HuH-7 (cell line): ENCODE data around the gene DUSP9.

Experiments used
- DNase-seq: peaks from one replicate; pipeline ENCODE4 v3.0.0; 2011; ENCODE audit warnings: low spot score

Gene DUSP9

DNA sequence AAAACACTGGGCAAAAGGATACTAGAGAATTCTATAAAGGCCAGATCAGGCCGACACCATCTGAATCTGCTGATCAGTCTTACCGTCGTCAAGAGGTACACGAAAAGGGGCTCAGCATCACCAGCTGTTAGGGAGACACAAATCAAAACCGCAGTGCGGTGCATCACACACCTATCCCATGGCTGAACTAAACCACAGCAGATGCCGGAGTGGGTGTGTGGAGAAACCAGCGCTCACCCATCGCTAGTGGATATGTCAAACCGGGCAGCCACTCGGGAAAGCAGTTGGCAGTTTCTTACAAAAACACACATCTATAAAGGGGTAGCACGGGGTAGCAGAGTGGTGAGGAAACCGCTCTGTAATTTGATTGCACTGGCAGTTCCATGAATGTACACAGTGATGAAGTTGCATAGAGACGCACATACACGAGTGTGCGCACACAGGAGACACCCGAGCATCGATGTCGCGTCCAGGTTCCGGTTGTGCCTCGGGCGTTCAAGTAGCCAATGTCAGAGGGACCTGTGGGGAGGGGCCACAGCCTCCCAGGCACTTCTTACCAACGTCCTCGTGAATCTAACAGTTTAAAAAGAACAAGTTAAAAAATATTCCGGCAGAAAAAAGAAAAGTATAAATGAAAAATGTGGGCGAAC is 24.9 kb upstream of the DUSP9 start:
- no peak for DNase-seq

DNA sequence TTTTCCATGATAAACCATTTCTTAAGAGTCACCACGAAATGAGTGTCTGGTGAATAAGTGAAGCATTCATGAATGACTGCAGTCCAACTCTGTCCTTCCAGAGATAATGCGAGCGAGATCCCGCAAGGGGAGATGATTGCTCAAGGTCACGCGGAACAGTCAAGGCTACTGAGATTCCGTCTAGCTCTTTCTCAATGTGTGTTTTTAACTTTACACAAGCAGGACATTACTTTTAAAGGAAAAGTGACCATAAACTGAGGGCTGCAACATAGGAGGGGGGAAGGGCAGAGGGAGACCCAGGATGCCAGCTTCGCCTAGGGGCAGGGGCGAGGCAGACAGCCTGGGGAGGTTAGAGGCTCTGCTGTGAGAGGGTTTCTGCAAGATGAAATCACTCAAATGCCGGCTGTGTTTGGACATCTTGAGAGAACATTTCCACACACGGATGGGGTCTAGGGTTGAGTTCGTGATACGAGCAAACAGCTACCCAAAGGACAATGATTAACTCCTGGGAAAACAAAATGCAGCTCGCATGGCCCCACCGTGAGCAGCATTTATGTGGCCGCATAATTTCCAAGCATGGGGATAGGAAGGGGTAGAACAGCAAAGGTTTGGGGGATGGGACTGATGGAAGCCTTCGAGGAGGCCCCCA is 24.2 kb upstream of the DUSP9 start:
- DNase-seq: peak; percentile 77

DNA sequence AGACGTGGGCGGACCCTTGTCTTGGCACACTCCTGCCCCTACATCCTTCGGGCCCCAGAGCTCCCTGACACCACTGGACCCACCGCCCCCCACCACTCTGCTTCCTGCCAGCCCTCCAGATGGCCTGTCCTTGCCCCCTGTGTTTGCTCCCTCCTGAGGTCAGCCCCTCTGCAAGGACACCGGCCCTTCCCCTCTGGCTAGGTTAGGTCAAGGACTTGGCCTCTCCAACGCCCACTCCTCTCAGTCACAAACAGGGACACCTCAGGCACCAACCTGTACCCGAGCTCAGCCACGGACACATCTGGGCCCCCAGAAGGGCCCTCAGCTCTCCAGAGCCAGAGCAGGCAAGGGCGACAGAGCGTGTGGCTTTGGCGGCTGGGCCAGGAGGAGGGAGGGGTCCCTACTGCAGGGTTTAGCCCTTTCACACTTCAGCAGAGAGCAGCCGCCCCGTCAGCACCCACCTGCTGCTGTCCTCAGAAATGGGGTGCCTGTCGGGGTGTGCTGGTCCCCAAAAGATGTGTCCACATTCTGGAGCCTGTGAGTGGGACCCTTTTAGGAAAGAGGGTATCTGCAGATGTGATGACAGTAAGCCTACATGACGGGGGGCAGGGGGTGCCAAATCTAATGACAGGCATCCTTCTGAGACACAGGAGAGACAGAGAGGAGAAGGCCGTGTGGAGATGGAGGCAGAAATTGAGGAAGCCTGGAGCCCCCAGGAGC is 23.5 kb upstream of the DUSP9 start:
- DNase-seq: no peak

DNA sequence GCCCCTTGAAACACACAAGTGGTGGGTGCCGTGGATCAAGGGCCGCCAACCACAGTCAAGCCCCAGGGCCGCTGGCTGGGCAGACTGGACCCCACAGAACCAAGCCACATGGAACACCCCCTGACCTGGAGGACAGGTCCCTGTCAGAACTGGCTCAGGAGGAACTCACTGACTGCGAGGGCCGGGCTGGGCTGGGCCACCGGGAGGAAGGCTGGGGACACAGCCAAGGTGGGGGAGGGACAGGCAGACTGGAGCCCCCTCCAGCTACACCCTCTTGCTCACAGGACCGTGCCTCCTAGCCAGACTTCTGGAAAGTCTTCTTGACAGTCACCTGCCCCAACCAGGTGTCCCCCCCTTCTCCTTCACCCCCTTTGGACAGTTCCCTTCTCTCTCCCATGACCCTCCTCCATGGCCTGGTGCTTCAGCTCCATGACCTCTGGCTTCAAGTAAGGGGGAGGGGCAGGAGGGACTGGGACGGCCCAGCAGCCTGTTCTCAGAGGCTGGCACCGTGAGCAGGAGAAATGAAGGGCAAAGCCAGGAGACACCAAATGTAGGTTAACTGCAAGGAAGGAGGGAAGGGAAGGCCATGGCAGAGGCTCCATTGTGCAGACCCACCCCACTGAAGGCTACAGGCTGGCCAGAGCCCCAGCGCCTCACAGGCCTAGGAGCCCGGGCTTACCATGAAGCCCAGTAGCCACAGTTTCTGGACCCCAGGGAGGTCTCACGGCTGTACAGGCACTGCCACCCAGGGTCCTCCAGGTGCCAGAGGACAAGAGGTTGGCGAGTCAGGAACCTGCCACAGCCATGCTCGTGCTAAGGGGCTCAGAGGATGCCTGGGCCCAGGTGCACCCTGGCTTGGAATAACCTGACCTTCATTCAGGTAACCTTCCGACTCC is 22.6 kb upstream of the DUSP9 start:
- DNase-seq: no peak

DNA sequence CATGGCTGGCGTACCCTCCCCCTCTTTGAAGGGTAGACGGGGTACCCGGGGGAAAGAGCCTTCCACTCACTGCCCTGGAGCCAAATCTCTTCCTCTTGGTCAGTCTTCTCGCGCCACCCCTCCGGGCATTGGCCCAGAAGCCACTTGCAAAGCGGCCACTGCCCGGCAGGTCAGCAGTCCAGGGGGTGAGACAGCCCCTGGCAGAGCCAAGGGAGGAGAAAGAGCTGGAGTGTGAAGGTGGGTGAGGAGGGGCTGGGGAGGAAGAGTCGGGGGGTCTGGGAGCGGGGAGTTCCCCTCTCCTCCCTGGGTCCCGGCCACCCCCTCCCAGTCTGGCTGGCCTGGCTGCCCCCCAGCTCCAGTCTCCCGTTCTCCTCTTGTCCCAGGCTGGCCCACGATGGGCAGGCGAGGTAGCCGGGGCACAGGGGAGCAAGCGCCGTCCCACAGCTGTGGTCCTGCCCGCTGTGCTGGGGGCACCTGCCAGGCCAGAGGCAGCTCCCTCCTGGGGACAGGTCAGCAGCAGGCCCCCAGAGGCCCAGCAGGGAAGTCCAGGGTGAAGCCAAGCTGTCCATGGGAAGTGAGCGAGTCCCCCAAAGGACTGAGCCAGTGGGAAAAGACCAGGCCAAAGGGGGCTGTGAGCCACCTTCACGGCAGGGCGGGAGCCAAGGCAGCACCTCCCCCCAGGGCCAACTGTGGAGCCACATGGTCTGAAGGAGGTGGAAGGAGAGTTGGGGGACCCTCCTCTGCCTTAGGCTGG is 21.6 kb upstream of the DUSP9 start:
- DNase-seq: no peak

DNA sequence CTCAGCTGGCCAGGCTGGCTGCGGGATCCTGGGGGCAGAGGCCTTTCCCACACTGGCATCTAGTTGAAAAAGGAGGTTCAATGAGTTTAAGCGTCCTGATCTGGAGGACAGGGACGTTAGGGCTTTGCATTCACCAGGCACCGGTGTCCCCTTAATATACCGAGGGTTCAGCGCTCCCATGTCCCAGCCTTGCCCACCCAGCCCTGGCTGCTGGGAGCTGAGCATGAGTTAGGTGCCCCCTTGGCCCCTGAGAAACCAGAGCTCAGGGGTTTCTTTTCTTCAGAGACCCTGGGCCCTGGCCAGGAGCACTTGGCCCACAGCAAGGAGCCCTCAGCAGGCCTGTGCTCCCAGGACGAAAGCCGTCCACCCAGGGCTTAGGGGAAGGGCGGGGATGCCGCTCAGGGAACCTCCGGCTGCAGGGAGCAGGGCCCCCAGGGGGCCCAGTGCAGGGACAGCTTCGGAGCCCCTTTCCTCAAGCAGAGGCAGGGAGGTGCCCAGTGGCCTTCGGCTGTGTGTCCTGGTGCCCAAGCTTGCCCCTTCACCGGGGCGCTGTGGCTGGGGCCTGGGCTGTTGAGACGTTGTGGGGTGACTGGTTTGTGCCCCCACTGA is 20.9 kb upstream of the DUSP9 start:
- no peak for DNase-seq

DNA sequence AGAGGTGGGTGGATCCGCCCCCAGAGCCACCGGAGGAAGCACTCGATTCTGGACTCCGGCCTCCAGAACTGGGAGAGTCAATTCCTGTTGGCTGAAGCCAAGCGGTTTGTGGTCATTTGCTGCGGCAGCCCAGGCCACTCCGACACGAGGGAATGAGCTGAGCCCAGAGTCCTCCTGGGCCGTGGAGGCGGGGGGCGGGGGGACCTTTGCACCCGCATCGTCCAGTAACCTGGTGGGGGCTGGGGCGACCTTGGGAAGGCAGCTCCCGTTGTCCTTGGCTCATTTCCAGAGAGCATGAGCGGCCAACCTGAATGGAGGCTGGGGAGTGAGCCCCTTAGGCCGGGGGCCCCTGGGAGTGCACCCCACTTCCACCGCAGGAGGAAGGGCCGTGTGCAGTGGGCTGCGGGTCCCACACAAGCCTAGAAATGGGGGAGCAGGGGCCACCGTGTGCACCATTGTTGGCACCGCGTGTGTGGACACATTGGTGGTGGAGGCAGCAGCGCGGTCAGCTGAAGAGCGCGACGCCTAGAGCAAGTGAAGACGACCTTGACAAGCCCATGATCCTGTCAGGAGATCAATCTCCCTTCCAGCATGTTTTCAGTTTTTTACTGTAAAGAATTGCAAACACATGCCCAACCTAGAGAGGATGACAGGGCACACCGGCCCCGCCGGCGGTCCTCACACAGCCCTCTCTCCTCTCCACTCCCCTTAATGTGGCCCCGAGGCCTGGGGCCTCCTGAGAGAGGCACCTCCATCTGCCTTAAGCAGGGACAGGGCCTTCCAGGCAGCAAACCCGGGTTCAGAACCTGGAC is 19.9 kb upstream of the DUSP9 start:
- no peak for DNase-seq

DNA sequence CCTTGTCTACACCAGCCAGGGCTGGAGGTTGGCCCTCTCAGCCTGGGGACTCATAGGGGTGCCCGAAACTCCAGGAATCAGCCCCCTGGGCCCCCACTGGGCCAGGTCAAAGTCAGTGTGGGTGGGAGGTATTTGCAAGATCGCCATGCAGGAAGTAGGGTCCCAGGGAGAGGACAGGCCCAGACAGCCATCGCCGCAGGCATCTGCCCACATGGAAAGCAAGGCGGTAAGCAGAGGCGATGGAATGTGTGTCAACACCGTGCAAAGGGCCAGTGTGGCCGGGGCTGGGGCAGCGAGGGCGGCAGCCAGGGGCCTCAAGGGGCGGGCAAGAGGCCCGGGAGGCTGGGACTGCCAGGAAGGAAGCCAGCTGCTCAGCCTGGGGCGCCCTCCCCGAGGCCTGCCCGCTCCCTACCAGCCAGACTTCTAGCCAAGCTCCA is 19.3 kb upstream of the DUSP9 start:
- DNase-seq: no peak

DNA sequence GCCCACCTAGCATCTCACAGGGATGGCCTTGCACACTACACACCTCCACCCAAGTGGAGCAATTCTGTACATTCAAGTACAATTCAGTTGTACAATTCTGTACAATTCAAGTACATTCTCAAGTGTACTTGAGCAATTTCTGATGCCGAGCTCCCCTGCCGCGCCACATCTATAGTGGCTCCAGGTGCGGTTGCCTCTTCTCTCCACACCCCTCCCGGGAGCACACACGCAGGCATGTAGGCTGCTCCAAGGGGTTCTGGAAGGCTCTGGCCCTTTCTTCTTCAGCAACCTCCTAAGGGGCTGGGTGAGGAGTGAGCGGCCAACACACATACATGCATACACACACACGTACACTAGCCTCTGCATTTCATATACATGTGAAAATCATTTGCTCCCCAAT is 18.9 kb upstream of the DUSP9 start:
- DNase-seq: no peak

DNA sequence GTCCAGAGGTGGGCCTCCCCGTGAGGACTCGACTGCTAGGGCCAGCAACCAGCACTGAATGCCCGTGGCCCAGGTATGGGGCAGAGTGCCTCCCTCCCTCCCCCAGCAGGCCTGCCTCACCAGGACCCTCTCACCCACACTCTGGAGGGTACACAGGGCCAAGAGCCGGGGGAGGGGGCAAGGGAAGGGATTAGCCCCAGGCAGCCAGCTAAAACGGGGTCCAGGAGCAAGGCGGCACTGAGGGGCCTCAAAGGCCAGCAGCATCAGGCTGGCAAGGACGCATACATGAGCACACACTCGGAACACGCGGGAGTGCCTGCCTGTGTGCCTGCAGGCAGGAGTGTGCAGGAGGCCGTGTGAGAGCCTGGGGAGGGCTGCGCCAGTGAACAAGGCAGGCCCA is 18.3 kb upstream of the DUSP9 start:
- DNase-seq: no peak

DNA sequence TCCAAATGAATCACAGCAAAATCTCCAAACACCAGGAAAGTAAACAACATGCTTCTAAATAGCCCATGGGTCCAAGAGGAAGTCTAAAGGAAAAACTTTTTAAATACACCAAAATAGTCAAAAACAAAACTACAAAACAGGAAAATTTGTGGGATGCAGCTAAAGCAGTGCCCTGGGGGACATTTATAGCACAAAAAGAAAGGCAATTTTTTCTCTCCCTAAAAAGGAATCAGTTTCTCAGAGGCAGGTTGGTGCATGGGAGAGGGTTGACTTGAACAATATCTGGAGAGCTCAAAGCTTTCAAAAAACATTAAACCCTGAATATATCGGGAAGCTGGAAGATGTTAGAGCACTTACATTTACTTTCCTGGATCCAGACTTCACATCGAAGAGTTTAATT is 15.7 kb upstream of the DUSP9 start:
- DNase-seq: no peak

DNA sequence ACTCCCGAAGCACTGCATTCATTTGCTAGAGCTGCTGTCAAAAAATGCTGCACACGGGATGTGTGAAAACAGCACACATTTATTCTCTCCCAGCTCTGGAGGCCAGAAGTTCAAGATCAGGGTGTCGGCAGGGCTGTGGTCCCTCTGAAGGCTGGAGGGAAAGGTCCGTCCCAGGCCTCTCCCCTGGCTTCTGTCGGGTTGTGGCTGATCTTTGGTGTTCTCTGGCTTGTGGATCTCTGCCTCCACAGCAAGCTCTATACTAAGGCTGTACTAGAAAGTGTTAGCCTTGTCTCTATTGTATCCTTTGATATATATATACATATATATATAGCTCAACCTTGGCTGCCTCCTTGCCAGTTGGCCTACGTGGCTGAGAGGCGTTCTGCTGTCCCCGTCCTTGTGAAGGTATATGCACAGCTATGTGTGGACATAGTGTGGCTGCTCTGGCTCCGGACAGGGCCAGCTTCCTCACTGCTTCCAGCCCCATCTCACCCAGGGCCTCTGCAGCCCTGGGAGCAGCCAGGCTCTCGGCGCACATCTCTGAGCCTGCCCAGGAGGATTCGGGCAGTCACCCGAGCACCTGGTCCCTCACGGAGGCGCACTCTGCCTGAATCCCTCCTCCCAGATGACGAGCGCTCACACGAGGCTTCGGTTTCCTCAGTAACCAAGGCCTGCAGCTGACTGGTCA is 15.0 kb upstream of the DUSP9 start:
- DNase-seq: no peak

DNA sequence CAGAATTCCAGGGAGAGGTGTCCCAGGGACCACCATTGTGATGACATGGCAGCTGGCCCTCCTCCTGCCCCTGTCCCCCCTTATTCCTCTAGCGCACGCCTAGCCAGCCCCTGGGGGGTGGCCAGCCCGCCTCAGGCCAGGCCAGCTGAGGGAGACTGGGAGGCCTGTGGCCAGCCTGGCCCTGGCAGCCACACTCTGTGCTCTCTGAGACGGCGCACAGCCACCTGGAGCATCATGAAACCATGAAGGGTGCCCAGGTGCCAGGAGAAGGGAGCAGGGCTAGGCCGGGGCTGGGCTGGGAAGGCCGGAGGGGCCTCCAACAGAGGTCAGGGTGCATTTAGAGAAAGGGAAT is 14.4 kb upstream of the DUSP9 start:
- no peak for DNase-seq

DNA sequence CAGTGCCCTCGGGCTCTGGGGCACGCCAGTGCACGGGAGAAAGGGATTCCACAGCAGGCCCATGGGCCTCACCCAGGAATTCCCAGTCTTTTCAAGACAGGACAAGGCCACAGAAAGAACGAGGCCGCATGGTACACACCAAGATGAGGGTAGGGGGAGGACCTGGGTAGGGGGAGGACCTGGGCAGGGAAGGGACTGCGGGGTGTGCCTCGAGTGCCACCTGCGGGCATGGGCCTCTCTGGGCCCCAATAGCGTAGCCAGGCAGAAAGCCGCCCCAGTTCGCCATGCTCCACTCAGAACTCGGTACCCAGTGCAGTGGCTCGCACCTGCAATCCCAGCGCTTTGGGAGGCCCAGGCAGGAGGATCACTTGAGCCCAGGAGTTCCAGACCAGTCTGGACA is 14.0 kb upstream of the DUSP9 start:
- no peak for DNase-seq

DNA sequence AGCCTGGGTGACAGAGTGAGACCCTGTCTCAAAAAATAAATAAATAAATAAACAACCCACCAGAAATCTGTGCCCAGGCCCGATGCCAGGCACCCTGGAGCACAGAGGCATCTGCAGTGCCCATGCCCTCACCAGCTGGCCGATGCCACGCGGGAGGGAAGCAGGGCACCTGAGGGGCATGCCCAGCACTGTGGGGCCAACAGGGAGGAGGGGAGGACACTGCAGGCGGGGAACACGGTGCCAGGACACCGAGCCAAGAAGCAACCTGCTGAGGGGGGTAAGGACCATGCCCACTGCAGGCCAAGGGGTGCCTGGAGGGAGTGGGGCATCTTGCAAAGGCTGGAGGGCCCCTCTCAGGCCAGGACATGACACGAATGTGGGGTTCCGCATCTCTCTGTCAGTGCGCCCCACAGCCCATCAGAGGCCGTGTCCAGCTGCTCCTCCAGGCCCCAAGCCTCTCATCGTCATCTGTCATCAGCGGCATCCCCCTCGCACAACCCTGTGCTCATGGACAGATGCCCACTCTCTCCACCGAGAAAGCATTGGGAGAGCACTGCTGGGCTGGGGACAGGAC is 13.3 kb upstream of the DUSP9 start:
- DNase-seq: no peak

DNA sequence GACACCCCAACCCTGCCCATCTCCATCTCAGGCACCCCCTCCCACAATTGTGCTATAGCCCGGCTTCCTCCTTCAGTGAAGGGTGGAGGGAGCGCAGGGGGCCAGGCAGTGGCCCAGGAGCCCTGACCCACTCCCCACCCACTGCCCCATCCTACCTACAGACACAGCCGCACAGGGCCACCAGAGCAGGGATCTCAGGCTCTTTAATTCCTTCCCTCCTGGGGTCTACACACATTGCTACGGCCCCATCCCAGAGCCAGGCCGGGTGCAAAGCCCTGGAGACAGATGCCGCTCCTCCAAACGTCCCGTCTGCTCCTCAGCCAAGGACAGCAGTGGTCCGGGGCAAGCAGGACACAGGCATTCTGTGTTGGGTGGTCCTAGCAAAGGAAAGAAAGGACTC is 12.8 kb upstream of the DUSP9 start:
- DNase-seq: no peak

DNA sequence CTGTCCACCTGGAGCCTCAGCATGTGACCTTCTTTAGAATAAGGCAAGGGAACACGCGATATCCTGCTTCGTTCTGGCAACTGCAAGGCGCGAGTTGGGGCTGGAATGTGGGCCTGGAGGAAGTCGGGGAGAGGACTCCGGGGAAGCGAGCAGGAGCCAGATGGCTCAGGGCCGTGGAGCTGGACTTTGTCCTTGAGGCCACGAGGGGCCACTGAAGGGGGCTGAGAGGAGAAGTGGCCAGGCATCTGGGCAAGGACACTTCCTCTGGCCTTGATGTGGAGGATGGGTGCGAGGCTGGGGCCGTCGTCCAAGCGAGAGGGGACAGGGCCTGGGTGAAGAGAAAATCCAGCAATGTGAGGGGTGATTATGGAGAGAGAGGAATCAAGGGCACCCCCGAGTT is 12.2 kb upstream of the DUSP9 start:
- DNase-seq: no peak

DNA sequence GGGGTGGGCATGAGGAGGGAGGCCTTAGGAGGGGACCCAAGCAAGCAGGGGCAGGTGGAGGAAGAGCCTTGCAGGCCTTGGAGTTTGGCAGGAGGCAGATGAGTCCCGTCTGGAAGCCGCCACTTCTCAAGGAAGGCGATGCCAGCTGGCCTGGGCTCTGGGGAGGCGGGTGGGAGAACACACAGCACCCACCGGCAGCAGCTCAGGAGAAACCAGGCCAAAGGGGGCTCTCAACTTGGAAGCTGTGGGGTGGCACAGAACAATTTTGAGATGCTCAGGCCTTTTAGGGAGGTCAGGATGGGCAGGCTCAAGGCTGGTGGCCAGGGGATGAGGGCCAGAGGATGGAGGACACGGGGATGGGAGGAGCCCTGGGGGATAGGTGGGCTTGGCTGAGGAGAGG is 11.6 kb upstream of the DUSP9 start:
- DNase-seq: no peak

DNA sequence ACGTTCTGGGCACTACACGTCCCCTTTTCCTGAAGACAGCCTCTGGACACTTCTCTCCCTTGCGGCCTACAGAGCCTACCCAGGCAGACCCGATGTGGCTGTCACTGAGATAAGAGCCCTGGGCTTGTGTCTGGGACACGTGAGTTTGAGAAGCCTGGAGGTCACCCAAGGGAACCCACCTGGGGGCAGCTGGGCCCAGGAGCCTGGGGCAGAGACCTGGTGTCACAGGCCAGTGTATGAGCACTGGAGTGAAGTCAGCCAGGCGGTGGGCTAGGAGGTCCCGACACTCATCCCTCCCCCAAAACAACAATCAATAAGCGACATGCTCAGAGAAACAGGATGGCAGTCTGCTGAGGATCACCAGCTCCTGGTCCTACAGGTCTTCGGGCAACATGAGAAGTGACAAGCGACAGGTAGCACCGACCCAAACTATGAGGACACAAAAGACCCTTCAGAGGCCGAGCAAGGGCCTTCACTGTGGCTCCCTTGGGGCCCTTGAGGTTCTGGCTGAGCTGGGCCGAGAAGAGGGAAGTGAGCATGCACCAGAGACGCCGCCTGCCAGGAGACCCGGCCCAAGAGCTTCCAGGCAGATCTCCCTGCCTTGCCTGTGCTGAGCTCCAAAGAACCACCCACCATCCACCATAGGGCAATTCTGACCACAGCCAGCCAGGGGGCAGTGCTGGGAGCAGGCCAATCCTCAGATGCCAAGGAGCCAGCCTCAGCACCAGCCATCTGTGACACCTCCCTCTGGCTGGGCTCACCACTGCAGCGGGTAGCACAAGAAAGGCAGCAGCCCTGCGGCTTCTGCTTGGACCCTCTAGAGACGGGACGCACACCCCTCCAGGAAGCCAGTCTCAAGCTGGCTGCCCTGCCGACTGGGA is 11.0 kb upstream of the DUSP9 start:
- DNase-seq: peak; percentile 85
